ENCODE results near the gene CADM1. TPM values are rescaled to one million over a fixed set of nuclear protein-coding genes. Genes with fewer than 3 reads are reported as not detected.

Gene CADM1
- total and polyA plus RNA-seq, 9 of the 15 experiments (the other 6 are each of a cell fraction or from before 2014, with no cell fraction given), result 0.42 TPM; not detected in 8

DNA sequence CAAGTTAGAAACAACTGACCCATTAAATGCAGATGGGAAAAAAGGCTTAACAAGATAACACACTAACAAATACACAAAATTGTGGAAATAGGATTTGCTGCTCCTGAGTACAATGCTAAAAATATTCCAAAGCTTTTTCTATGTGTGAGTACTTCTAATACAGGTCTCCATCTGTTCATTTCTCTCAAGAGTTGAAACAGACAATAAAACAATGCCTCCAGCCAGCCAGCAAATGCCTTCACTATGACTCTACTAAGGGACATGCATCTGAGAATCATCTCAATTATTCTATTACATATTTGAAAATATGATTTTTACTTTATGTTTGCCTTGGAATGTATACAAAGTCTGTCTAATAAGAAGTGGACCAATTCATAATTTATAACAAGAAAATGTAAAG, 119.0 kb downstream of the CADM1 start:
- TF ChIP-seq RBM25 (IDR thresholded peaks at IDR 0.05; ENCODE audit: low read depth, low read length, severe bottlenecking) (no peak), ZC3H8 (IDR thresholded peaks at IDR 0.05) (no peak), GTF2E2 (tag; IDR thresholded peaks at IDR 0.05) (no peak), ZNF583 (CRISPR knock-in tag; IDR thresholded peaks at IDR 0.05) (no peak)
- TF ChIP-seq, protein P1, sequence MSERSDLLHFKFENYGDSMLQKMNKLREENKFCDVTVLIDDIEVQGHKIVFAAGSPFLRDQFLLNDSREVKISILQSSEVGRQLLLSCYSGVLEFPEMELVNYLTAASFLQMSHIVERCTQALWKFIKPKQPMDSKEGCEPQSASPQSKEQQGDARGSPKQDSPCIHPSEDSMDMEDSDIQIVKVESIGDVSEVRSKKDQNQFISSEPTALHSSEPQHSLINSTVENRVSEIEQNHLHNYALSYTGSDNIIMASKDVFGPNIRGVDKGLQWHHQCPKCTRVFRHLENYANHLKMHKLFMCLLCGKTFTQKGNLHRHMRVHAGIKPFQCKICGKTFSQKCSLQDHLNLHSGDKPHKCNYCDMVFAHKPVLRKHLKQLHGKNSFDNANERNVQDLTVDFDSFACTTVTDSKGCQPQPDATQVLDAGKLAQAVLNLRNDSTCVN (CRISPR knock-in tag; IDR thresholded peaks at IDR 0.05), result no peak
- TF ChIP-seq, protein P2, sequence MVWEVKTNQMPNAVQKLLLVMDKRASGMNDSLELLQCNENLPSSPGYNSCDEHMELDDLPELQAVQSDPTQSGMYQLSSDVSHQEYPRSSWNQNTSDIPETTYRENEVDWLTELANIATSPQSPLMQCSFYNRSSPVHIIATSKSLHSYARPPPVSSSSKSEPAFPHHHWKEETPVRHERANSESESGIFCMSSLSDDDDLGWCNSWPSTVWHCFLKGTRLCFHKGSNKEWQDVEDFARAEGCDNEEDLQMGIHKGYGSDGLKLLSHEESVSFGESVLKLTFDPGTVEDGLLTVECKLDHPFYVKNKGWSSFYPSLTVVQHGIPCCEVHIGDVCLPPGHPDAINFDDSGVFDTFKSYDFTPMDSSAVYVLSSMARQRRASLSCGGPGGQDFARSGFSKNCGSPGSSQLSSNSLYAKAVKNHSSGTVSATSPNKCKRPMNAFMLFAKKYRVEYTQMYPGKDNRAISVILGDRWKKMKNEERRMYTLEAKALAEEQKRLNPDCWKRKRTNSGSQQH (CRISPR knock-in tag; IDR thresholded peaks at IDR 0.05), result no peak
- TF ChIP-seq, protein P3, sequence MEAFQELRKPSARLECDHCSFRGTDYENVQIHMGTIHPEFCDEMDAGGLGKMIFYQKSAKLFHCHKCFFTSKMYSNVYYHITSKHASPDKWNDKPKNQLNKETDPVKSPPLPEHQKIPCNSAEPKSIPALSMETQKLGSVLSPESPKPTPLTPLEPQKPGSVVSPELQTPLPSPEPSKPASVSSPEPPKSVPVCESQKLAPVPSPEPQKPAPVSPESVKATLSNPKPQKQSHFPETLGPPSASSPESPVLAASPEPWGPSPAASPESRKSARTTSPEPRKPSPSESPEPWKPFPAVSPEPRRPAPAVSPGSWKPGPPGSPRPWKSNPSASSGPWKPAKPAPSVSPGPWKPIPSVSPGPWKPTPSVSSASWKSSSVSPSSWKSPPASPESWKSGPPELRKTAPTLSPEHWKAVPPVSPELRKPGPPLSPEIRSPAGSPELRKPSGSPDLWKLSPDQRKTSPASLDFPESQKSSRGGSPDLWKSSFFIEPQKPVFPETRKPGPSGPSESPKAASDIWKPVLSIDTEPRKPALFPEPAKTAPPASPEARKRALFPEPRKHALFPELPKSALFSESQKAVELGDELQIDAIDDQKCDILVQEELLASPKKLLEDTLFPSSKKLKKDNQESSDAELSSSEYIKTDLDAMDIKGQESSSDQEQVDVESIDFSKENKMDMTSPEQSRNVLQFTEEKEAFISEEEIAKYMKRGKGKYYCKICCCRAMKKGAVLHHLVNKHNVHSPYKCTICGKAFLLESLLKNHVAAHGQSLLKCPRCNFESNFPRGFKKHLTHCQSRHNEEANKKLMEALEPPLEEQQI (IDR thresholded peaks at IDR 0.05), result no peak
- intact Hi-C loops (cut with micrococcal nuclease), result no loop called here

More for the DNA sequence above, 119.0 kb downstream of the CADM1 start:
- no peak for FAIRE-seq
- in situ Hi-C loops (cut with MboI), result no loop called here
- H3K27ac ChIP-seq (ENCODE audit: extremely low read depth, low read depth, low read length), result no peak overlapping the region
- no peak overlapping the region for H3K9ac ChIP-seq (ENCODE audit: insufficient read depth in 1 of 2, low read depth in 2 of 2, low read length in 2 of 2)
- H3K9me1 ChIP-seq (ENCODE audit: control insufficient read depth, insufficient read depth, low read length), result no peaks in the 10 kb centered on the region
- H3K4me2 ChIP-seq (ENCODE audit: insufficient read depth, low read length), result no peak overlapping the region
- no peaks in the 10 kb centered on the region for H3K27me3 ChIP-seq (ENCODE audit: control insufficient read depth in 2 of 2, insufficient read depth in 2 of 2, low read length in 2 of 2)
- no peaks in the 10 kb centered on the region for H3K9me3 ChIP-seq (replicated peaks; ENCODE audit: control insufficient read depth, insufficient read depth, low read depth, low read length)
- POLR2A ChIA-PET, result no interaction called here
- H3K36me3 ChIP-seq (ENCODE audit: control insufficient read depth, insufficient read depth, low read length), result no peaks in the 10 kb centered on the region
- ATAC-seq, result no peak
- H2AFZ ChIP-seq (ENCODE audit: low read depth, low read length), result no peak overlapping the region
- H4K20me1 ChIP-seq (replicated peaks; ENCODE audit: control insufficient read depth, insufficient read depth, low read length), result no peaks in the 10 kb centered on the region
- no peak for DNase-seq (ENCODE audit: extremely low read depth in 1 of 4, low spot score in 3 of 4)
- CTCF ChIA-PET (ENCODE audit: low intra/inter-chr PET ratio), result no interaction called here
- H3K4me3 ChIP-seq, result no peak overlapping the region
- no TSS peak for BruUV-seq (replicated peaks)
- no peaks in the 10 kb centered on the region for H3K79me2 ChIP-seq (ENCODE audit: control insufficient read depth, insufficient read depth, low read length)
- H3K4me1 ChIP-seq (replicated peaks in 1 of 2; ENCODE audit: control insufficient read depth in 2 of 2, insufficient read depth in 2 of 2, low read length in 2 of 2), result no peaks in the 10 kb centered on the region

Measured in K562 (cell line).